GM12892 (cell line): ENCODE results near the gene ZNF470.

Experiments
- POLR2A ChIP-seq: IDR thresholded peaks from 2 replicates; pipeline ENCODE4 v1.6.1; 2011; ENCODE audit warnings: low read depth, low read length, control low read depth
- POLR2AphosphoS5 ChIP-seq: IDR thresholded peaks from 2 replicates; pipeline ENCODE4 v1.6.1; 2011; ENCODE audit warnings: low read depth, low read length, control low read depth
- TAF1 ChIP-seq: IDR thresholded peaks from 2 replicates; pipeline ENCODE4 v1.6.1; 2011; ENCODE audit warnings: low read depth, mild to moderate bottlenecking, control low read depth, low read length, borderline replicate concordance

DNA sequence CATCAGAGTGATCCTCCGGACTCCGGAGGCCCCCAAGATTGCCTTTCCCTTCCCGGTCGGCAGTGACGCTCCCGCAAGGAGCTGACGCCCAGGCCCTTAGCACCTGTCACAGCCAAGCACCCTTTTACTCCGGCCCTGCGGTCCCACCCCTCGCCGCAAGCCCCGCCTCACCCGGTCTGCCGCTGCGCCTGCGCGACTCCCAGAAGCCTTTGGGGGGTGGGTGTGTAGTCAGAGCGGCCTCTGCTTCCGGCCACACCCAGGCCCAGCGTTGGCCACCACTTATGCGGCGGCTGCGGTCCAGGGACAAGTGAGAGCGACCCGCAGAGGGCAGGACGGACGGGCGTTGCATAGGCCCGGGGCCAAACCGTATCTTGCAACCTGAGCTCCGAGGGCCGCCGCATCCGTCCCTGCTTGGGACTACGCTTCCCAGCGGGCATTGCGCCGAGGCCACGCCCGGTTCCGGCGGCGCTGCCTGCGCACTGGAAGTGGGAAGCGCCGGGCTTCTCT is 29.0 kb upstream of the ZNF470 start:
- TF ChIP-seq POLR2AphosphoS5 (no peak), POLR2A (no peak), TAF1 (no peak)
